GM19452 (cell line): ENCODE results near the gene QPCTL.

Experiments
- ATAC-seq: cut with Tn5 transposase; IDR thresholded peaks from one replicate; pipeline ENCODE4 v1.9.1; 2021; ENCODE audit not compliant: unreplicated experiment

QPCTL gene

GRCh38 chr19:45692187-45693105, at the start of gene QPCTL:
QPCTL (plus strand) TSS chr19:45692666; CDS start chr19:45692704, 38 bp downstream.
- peak; percentile 84 for ATAC-seq

DNA sequence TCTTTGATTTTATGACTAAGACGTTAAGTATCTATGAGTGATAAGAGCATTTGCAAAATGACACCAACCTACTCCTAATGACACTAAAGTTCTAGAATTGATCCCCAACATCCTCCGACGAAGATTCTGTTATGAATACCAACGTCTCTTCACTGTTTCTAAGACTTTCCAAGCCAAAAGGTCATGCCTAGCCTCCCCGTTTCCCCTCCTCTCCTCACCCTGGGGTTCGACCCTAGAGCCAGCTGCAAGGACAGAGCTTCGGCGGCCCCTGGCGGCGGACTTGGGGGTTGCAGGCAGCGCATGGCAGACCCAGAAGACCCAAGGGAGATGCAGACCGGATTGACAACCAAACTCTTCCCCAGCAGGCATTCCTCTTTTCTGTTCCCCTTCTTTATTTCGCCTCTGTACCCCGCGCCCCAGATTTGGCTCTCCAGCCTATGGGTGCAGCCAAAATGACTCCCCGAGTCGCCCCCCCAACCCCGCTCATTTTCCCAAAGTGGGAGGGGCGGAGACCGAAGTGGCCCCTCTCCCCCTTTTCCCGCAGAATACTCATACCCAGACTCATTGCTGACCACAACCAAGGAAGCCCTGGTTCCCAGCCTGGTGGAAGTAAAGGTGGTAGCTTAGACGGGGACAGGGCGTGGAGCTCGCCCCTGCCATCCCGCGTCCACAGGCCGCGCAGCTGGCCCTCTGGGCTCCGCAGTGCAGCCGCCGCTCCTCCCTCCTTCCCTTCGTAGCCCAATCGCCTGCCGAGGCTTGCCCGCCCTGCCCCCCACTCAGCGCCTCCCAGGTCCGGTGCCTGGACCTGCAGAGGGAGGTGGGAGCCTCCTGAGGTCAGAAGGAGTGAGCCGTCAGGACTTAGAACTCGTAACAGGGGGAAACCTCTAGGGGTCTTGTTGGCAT, 49.2 kb upstream of the QPCTL start:
- ATAC-seq, result peak; percentile 36

GRCh38 chr19:45643927-45644771, 48.3 kb upstream of the QPCTL start:
- ATAC-seq, result no peak

DNA sequence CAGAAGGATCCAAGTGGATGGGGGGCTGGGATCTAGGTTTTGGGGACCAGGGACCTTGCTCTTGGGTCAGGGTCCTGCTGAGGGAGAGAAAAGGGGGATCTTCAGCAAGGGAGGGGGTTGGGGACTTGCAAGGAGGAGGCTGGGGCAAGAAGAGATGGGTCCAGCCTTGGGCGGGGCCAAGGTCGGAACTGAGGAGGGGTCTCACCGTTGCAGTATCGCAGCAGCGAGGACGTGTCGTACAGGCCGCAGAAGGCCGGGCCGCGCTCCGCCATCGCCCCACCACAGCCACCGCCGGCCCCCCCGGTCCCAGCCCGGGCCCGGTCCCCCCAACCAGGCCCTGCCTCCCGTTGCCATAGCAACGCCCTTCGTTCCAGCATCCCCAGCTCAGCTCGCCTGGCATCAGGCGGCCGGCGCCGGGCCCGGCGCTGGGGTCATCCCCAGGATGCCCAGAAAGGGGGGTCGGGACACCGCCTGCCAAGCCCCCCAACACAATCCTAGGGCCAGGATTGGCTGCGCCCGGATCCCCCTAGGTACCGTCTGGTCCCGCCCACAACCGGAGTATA, 47.3 kb upstream of the QPCTL start:
- no peak for ATAC-seq

DNA sequence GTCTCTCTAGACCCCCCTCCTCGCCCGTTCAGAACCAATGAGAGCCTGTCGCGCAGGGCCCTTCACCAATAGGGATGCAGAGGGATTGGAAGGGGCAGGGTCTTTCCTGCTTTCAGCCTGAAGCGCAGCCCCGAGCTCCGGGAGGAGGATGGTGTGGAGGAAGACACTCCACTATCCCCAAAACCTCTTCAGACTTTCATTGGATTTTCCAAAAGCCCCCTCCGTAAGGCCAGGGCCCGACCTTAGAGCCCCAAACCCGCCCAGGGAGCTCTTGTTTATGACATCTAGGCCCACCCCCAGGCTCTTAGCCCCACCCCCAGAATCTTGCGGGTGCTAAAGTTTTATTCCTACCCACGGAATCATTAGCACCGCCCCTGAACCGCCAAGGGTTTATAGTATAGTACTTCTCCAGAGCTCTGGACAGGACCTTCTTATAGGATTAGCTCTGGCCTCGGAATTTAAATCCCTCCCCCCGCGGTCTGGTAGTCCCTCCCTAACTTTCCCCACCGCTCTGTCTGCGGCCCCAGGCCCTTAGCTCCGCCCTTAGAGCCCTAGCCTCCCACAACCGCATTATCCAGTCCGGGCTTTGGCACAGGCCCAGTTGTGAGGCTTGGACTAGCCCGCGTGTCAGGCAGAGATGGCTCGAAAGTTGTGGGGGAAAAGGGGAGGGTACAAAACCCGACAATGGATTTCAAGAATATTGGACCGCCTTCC, 46.7 kb upstream of the QPCTL start:
- ATAC-seq, result no peak

DNA sequence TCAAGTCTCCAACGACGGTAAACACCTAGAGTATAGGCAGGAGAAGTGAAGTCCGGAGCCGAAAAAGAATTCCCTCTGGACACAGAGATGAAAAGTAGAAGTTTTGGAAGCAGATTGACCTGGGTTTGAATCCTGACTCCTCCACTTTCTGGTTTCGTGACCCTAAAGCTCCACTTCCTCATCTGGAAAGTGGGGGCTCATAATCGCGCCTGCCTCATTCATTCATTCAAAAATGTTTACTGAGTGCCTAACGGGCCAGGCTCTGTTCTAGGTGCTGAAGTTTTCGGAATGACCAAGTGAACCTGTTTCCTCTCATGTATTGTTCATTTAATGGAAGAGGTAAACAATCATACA, 46.1 kb upstream of the QPCTL start:
- no peak for ATAC-seq

GRCh38 chr19:45650722-45651121, 41.7 kb upstream of the QPCTL start:
- no peak for ATAC-seq

GRCh38 chr19:45653634-45654033, 38.8 kb upstream of the QPCTL start:
- no peak for ATAC-seq

DNA sequence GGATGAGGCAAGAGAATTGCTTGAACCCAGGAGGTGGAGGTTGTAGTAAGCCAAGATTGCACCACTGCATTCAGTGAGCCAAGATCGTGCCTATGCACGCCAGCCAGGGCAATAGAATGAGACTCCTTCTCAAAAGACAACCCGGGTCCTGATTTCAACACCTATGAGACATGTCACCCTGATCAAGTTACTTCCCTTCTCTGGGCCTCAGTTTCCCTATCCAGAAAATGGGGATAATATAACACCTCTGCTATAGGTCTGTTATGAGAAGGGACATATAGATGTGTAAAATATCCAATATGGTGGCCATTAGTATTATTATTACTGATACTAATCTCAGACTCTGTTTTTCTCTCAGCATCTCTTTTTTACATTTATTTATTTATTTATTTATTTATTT, 37.4 kb upstream of the QPCTL start:
- ATAC-seq, result no peak

DNA sequence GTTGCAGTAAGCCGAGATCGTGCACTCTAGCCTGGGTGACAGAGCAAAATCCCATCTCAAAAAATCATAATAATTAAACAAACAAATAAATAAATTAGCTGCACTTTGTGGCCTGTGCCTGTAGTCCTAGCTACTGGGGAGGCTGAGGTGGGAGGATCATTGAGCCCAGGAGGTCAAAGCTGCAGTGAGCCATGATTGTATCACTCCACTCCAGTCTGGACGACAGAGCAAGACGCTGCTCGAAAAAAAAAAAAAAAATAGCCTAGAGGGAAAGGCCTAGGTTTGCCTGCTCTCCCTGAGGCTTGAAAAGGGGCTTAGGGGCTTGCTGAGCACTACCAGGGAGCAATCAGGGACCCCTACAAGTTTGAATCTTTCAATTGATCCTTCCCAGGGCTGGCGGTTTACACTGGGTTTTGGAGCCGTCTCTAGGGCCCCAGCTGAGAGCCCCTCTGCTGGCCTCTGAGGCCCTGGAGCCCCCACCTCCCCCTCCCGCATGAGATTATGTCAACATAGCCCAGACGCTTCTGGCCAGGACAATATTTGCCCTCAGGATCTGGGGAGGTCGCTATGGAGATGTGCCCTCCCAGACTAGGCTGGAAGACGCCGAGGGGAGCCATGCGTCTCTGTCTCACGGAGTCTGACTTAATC, 34.8 kb upstream of the QPCTL start:
- ATAC-seq, result no peak

DNA sequence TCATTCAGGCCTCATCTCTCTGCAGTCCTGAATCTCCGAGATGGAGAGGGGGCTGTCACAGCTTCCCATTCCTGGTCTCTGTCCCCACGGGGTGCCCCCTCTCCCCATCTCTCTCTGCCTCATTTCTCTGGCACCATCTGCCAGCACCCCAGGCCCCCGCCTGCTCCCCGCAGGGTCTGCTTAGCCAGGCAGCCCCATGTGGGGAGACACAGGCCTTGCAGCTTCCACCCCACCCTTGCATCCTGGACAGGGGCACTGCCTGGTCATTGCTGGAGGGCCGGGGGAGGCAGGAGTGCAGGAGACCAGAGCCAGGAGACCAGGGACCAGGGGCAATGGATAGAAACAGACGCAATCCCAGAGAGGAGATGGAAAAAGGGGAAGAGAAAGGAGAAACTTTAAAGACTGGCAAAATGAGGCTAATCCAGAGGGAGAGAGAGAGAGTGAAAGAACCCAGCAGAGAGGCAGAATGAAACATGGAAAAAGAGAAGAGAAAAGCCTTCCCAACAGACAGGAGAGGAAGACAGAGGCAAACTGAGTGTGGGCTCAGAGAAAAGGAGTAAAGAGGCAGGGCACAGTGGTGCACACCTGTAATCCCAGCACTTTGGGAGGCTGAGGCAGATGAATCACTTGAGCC, 33.3 kb upstream of the QPCTL start:
- no peak for ATAC-seq

- ATAC-seq, result no peak
These were observed 31.8 kb upstream of the QPCTL start for GRCh38 chr19:45660636-45661035.

GRCh38 chr19:45663800-45664199, 28.7 kb upstream of the QPCTL start:
- ATAC-seq, result no peak

- ATAC-seq, result no peak
These were observed 27.9 kb upstream of the QPCTL start for GRCh38 chr19:45664575-45664974.

DNA sequence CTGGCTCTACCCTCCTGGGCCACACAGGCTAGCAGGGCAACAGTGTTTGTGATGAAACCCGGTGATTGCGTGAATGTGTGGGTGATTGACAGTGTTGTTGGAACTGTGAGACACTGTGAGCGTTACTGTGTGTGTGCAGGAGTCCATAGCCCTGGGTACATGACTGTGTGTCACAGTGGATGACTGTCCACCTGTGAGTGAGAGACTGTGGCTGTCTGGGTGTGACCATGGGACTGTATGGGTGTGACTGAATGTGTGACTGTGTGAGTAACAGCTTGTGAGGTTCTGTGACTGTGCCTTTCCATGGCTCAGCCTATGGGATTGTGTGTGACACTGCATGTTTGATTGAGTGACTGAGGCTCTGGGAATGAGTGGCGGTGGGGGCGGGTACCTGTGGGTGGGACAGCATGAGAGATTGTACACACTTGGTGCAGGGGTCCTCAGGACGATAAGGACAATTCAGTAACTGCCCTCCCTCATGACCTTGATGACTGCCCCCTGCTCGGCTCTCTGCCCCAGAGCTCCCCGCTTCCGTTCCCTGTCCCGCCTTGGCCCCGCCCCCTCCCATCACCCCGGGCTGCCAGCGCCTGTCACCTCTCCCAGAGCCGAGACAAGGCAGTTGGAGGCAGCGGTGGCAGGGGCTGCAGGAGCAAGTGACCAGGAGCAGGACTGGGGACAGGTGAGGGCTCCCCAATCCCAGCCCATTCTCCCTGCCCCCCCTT, 24.7 kb upstream of the QPCTL start, which contains the start of gene GIPR:
Gene GIPR, plus strand, starts transcription at position 602 of the 722 bp plus-strand sequence. CDS start 1,300 bp downstream, outside the sequence.
- ATAC-seq, result no peak

- no peak for ATAC-seq
These were observed 24.1 kb upstream of the QPCTL start for GRCh38 chr19:45668342-45668871.

- no peak for ATAC-seq
These were observed 21.6 kb upstream of the QPCTL start for GRCh38 chr19:45670670-45671453.
